Spinal cord (tissue), 10 donors: ENCODE measurements around the gene GOSR2. TPM values are rescaled to one million over a fixed set of nuclear protein-coding genes. Genes with fewer than 3 reads are reported as not detected.

ENCODE experiments used
- DNase-seq, 6 donors: peaks; one replicate each; pipeline versions ENCODE4 v3.0.0 to v3.0.0-alpha.2; 2013 to 2015; ENCODE audit warnings: low spot score in 6 of 6, low read depth in 4 of 6
- H3K27ac ChIP-seq: one replicate; pipeline ENCODE4 v1.5.1; 2013; ENCODE audit warnings: low read depth, low read length, control low read depth
- H3K27me3 ChIP-seq: one replicate; pipeline ENCODE4 v1.6.1; 2013; ENCODE audit warnings: low read length; ENCODE audit not compliant: control insufficient read depth, insufficient read depth
- H3K36me3 ChIP-seq: one replicate; pipeline ENCODE4 v1.6.1; 2013; ENCODE audit warnings: low read length; ENCODE audit not compliant: control insufficient read depth, insufficient read depth
- H3K4me1 ChIP-seq: one replicate; pipeline ENCODE4 v1.6.1; 2013; ENCODE audit warnings: low read length; ENCODE audit not compliant: control insufficient read depth, insufficient read depth
- H3K4me3 ChIP-seq: one replicate; pipeline ENCODE4 v1.5.1; 2013; ENCODE audit warnings: low read depth, low read length, control low read depth
- H3K9me3 ChIP-seq: one replicate; pipeline ENCODE4 v1.6.1; 2013; ENCODE audit warnings: low read length; ENCODE audit not compliant: control insufficient read depth, insufficient read depth
- WGBS: methylation state at CpG from one replicate; pipeline ENCODE4 v1.1.5; 2013; ENCODE audit warnings: missing lambda C conversion rate; ENCODE audit not compliant: insufficient coverage; 5-methylcytosine and 5-hydroxymethylcytosine counted together
- polyA plus RNA-seq, 2 donors: library from polyadenylated mRNA; unstranded; fragments of 120-200 nt; gene quantifications; one replicate each; pipeline ENCODE4 v1.2.1, GENCODE V29; 2013; ENCODE audit not compliant: insufficient read length in 2 of 2
- total RNA-seq, 2 donors: library from RNA; depleted of rRNA in 1 of 2; stranded (reverse); fragments of 120-200 nt in 1 of 2; fragments of >200 nt in 1 of 2; gene quantifications; one replicate each; pipeline versions ENCODE4 v1.2.3 to v1.2.4, GENCODE V29; 2013 to 2014
- donor health status: healthy.

GOSR2 gene
- total and polyA plus RNA-seq, 4 donors: 42.1 to 56.4 (median 46.8) TPM

DNA sequence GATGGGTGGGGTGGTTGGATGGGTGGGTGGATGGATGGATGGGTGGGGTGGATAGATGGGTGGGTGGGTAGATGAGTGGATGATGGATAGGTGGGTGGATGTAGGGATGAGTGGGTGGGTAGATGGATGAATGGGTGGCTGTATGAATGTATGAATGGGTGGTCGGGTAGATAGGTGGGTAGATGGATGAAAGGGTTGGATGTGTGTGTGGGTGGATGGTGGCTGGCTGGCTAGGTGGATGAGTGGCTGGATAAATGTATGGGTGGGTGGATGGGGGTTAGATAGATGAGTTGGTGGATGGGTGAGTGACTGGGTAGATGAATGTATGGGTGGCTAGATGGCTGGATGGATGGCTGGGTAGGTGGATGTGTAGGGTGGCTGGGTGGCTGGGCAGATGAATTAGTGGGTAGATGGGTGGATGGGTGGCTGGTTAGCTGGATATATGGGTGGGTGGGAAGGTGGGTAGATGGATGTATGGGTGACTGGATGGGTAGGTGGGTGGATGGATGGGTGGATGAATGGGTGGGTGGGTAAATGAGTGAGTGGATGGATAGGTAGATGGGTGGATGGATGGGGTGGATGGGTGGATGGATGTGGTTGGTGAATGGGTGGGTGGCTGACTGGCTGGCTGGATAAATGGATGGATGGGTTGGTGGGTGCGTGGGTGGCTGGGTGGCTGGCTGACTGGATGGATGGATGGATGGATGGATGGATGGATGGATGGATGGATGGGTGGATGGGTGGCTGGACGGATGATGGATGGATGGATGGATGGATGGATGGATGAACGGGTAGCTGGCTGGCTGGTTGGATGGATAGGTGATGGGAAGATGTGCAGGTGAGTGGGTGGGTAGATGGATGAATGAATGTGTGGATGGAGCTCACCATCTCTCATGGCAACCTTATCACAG, 18.9 kb upstream of the GOSR2 start:
- Histone ChIP-seq H3K4me1 (no peaks in the 10 kb centered on the region), H3K27me3 (no peaks in the 10 kb centered on the region), H3K4me3 (no peak overlapping the region), H3K9me3 (no peaks in the 10 kb centered on the region), H3K36me3 (no peaks in the 10 kb centered on the region), H3K27ac (no peak overlapping the region)
- no peak for DNase-seq
- WGBS: 95% methylated on average over 3 of the region's 4 CpGs

DNA sequence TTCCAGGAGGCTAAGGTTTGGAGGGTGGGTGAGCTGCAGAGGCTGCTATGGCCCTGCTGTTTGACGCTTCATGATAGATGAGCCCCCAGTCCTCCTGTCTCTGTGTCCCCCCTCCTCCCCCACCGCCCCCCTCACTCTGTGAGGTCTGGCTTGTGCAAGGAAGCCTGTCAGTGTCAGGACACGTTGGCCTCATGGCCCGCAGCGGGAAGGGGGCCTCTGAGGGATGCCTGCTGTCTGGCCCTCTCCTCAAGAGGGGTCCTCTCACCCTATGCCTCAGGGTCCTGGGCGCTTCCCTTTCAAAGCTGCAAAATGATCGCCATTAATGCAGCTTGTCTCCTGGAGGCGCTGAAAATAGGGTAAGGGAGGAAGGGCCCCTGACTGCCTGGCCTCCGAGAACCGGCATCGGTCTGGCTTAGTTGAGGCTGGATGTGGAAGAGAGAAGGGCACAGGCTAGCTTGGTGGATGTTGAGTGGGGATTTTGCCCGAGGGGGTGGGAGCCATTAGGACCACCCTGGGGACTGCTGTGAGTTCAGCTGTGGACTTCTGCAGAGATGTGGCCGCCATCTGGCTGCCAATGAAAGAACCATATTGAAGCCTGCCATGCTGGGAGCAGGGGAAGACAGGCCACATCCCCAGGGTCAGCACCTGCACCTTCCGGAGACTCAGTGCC, 14.8 kb upstream of the GOSR2 start:
- no peak overlapping the region for H3K4me3 ChIP-seq
- WGBS: 63% methylated on average over 12 of the region's 14 CpGs
- H3K36me3 ChIP-seq: no peaks in the 10 kb centered on the region
- H3K4me1 ChIP-seq: no peaks in the 10 kb centered on the region
- H3K27me3 ChIP-seq: no peaks in the 10 kb centered on the region
- no peaks in the 10 kb centered on the region for H3K9me3 ChIP-seq
- H3K27ac ChIP-seq: no peak overlapping the region
- no peak for DNase-seq

DNA sequence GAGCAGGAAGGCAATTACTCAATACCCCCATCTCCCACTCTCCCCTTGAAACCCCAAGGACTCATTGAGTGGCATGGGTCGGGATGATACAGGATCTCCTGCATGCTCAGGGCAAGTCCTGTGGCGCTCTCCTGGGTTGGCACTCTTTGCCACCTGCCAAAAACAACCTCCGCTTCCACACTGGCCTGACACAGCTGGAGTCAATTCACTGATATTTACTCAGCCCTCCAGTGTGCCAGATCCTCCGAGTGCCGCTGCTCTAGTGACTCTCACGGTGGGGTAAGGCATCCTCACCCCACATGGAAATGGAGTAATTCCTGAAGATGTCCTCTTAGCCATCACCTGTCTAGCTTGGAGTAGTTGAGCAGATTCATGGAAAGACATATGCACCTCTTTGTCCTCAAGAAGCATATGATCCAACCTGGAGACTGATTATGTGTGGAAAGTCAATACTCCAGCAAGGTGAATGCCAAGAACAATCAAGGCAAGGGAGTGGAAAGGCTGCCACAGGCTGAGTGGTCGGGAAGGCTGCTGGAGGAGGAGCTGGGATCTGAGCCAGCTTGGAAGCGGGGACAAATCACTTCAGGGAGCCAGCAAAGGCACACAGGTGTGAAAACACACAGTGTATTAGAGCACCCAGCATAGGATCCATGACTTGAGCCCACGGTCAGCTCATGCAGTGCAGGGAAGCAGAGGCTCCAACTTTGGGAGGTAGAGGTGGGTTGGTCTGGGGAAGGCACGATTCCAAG, 12.6 kb upstream of the GOSR2 start:
- Histone ChIP-seq H3K4me1 (no peaks in the 10 kb centered on the region), H3K27me3 (no peaks in the 10 kb centered on the region), H3K36me3 (no peaks in the 10 kb centered on the region), H3K9me3 (no peaks in the 10 kb centered on the region), H3K4me3 (no peak overlapping the region), H3K27ac (no peak overlapping the region)
- no peak for DNase-seq
- WGBS: 79% methylated on average over 8 of the region's 10 CpGs

DNA sequence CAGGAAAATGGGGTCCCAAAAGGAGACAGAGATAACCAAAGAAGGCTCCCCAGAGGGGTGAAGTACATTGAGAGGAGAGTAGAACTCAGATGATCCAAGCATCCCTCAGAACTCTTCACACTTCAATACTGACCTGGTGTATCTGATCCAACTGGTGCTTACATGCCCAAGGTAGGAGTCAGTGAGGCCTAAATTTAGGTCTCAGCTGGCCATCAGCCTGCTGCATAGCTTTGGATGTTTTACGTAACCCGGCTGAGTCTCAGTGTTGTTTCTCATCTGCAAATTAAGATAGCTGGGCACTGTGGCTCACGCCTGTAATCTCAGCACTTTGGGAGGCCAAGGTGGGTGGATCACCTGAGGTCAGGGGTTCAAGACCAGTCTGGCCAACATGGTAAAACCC, 11.6 kb upstream of the GOSR2 start:
- H3K9me3 ChIP-seq: no peaks in the 10 kb centered on the region
- no peak overlapping the region for H3K4me3 ChIP-seq
- H3K4me1 ChIP-seq: no peaks in the 10 kb centered on the region
- no peak for DNase-seq
- H3K27ac ChIP-seq: no peak overlapping the region
- H3K27me3 ChIP-seq: no peaks in the 10 kb centered on the region
- H3K36me3 ChIP-seq: no peaks in the 10 kb centered on the region
- 93% methylated on average over 3 of the region's 3 CpGs for WGBS

DNA sequence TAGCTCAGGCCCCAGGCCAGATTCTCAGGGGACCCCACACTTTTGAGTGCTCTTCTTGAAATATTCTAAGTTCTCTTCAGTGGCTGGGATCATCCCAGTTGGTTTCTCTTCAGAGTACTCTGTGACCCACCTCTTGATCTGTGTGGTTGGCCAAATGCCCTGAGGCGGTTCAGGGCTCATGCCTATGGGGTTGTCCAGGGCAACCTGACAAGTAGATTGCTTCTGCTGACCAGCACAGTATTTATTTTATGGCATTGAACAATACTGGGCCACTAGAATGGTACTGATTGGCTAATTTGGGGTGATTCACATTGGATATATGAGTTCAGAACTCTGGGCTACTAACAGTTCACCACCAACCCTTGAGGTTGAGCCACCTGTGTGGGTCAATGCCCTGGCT, 7.4 kb upstream of the GOSR2 start:
- WGBS: 0% methylated on average over 1 of the region's 1 CpG
- no peak for DNase-seq

DNA sequence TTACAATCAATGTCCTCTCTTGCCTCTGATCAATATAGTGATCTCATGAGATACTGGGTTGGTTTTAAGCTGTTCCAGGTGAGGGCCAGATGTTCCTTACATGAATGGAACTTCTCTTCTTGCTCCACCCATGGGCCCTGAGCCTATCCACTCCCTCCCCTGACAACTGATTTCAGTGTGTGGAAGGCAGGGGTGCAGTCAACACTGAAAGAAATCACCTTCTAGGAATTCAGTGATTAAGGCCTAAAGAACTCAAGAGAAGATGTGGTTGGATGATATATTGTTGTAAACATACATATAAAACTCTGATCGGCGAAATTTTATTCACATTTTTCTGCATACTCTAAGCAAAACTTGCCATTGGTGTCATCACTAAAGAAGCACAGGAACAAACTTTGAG, 6.7 kb upstream of the GOSR2 start:
- Histone ChIP-seq H3K4me1 (no peaks in the 10 kb centered on the region), H3K4me3 (no peak overlapping the region), H3K36me3 (no peaks in the 10 kb centered on the region), H3K27me3 (no peaks in the 10 kb centered on the region), H3K27ac (no peak overlapping the region), H3K9me3 (no peaks in the 10 kb centered on the region)
- no peak for DNase-seq
- no CpG with 5 or more reads among the region's 2 CpGs for WGBS

More for the DNA sequence above, 7.4 kb upstream of the GOSR2 start:
- Histone ChIP-seq H3K9me3 (no peaks in the 10 kb centered on the region), H3K27me3 (no peaks in the 10 kb centered on the region), H3K27ac (no peak overlapping the region), H3K4me1 (no peaks in the 10 kb centered on the region), H3K36me3 (no peaks in the 10 kb centered on the region), H3K4me3 (no peak overlapping the region)

DNA sequence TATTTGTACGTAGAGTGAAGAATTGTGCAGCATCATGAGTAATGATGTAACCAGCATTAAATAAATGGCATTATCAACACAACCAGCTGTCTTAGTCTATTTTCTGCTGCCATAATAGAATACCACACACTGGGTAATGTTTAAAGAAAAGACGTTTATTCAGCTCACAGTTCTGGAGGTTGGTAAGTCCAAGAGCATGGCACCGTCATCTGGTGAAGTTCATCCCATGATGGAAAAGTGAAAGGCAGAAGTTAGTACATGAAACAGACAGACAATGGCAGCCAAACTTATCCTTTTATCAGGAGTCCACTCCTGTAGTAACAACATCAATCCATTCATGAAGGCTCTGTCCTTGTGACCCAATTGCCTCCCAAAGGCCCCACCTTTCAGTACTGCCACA, 6.3 kb upstream of the GOSR2 start:
- Histone ChIP-seq H3K9me3 (no peaks in the 10 kb centered on the region), H3K27me3 (no peaks in the 10 kb centered on the region), H3K4me1 (no peaks in the 10 kb centered on the region), H3K4me3 (no peak overlapping the region), H3K27ac (no peak overlapping the region), H3K36me3 (no peaks in the 10 kb centered on the region)
- DNase-seq: no peak
- WGBS: no CpG with 5 or more reads among the region's 3 CpGs

DNA sequence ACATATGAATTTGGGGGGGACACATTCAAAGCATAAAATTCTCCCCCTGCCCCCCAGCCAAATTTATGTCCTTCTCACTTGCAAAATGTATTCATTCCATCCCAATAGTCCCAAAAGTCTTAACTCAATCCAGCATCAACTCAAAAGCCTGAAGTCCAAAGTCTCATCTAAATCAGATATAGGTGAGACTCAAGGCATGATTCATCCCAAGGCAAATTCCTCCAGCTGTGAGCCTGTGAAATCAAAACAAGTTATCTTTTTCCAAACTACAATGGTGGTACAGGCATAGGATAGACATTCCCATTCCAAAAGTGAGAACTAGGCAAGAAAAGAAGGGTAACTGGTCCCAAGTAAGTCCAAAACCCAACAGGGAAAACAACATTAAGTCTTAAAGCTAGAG, 5.9 kb upstream of the GOSR2 start:
- Histone ChIP-seq H3K36me3 (no peaks in the 10 kb centered on the region), H3K27me3 (no peaks in the 10 kb centered on the region), H3K4me3 (no peak overlapping the region), H3K4me1 (no peaks in the 10 kb centered on the region), H3K27ac (no peak overlapping the region), H3K9me3 (no peaks in the 10 kb centered on the region)
- DNase-seq: no peak

DNA sequence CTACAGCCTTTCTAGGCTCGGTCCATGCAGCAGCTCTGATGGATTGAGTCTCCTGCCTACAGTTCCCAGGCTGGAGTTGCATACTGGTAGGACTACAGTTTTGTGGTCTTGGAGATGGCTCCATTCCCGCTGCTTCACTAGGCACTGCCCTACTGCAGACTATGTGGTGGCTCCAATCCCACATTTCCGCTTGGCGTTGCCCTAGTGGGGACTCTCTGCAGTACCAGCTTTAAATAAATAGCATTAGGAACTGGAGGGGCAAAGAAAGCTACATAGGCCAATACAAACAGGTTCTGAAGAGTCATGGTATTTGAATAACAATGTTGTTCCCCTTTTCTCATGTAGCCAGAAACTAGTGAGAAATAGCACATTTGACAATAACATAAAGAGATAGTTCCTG, 5.4 kb upstream of the GOSR2 start:
- no peak for DNase-seq
- H3K4me3 ChIP-seq: no peak overlapping the region
- H3K9me3 ChIP-seq: no peaks in the 10 kb centered on the region
- 100% methylated on average over 1 of the region's 4 CpGs for WGBS
- H3K27ac ChIP-seq: no peak overlapping the region
- H3K36me3 ChIP-seq: no peaks in the 10 kb centered on the region
- no peaks in the 10 kb centered on the region for H3K27me3 ChIP-seq
- no peaks in the 10 kb centered on the region for H3K4me1 ChIP-seq
